ENCODE results near the gene STPG1. TPM values are rescaled to one million over a fixed set of nuclear protein-coding genes. Genes with fewer than 3 reads are reported as not detected.

The STPG1 gene
- polyA plus RNA-seq, 1 donor = 5.7 TPM

DNA sequence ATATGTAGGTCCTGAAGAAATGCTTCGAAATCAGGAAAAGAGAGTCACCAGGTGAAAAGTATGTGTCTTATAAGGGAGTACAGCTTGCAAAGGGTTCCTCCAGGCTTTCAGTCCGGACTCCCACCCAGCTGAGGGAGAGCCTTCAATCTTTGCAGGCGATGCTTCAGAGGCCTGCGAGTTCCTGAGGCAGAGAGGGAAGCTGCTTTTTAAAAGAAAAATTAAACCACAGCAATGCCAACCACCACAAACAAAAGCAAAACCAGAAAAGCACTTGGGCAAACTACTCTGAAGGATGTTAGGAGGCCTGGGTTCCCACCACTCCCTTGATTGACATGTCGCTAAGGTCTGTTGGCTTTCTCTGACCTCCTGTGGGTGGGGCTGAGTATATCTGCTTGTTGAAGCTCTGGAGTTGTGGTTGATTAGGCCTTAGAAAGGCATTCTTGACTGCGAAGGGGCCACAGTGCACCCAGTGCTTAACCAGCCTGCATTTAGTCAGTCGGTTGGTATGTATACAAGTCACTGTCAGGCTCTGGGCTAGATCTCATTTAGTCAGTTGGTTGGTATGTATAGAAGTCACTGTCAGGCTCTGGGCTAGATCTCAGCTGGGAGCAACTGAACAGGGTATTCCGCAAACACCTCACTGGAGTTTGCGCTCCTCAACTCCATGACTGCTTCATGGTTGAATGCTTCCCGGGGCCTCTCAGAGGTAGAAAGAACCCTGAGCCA, 3.2 kb upstream of the STPG1 start:
- 60% methylated on average over 1 of the region's 10 CpGs for WGBS (ENCODE audit: insufficient coverage, low lambda C conversion rate)
- DNase-seq = peak; percentile 37 to 71
- H3K27ac ChIP-seq (ENCODE audit: low read length) = peak overlapping the region; percentile 65

DNA sequence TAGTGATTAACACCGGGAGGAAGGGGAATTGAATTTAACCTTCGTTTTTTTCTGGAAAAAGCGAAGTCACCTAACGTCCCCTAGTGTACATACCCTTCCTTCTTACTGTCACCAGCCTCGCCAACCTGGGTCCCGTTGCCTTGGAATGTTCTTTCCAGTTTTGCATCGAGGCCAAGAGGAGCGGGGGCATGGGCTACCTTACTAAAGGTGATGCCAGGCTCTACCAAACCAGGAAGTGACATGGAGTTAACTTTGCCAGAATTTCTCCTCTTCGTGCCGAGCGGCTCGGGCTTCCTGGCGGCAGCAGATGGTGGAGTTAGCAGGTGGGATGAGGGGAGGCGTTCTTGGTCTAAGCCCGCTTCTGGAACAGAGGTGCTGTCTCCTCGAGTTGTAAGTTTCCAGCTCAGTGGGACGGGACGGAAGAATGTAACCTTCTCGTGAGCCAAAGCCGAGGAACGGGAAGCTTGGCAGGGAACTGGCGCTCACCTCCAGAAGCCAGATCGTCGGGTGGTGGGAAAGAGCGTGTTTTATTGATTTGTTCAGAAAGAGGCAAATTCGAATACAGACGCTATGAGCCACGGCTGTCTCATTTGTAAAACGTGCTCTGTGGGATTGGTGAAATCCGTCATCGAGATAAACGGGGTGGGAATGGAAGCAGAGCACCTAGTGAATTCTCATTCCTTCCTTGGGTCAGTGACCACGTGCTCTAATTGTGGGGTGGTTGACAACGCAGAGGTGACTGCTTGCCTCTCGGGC, 2.5 kb upstream of the STPG1 start:
- no peaks in the 10 kb centered on the region for H3K9me3 ChIP-seq (ENCODE audit: control insufficient read depth, low read depth, low read length)
- no peaks in the 10 kb centered on the region for H3K27me3 ChIP-seq (ENCODE audit: control insufficient read depth, insufficient read depth, low read length)
- no peak for DNase-seq
- H3K4me1 ChIP-seq (ENCODE audit: control insufficient read depth, insufficient read depth, low read length) = peaks cover 28% of the 10 kb centered on the region
- H3K27ac ChIP-seq (ENCODE audit: low read length) = peak overlapping the region; percentile 65
- peak overlapping the region; percentile 72 for H3K4me3 ChIP-seq (ENCODE audit: low read length)
- no CpG with 5 or more reads among the region's 35 CpGs for WGBS (ENCODE audit: insufficient coverage, low lambda C conversion rate)
- peaks cover 7% of the 10 kb centered on the region for H3K36me3 ChIP-seq (ENCODE audit: control insufficient read depth, insufficient read depth, low read length)

More for the DNA sequence above, 3.2 kb upstream of the STPG1 start:
- H3K4me1 ChIP-seq (ENCODE audit: control insufficient read depth, insufficient read depth, low read length) = peaks cover 22% of the 10 kb centered on the region
- no peaks in the 10 kb centered on the region for H3K9me3 ChIP-seq (ENCODE audit: control insufficient read depth, low read depth, low read length)
- peaks cover 10% of the 10 kb centered on the region for H3K36me3 ChIP-seq (ENCODE audit: control insufficient read depth, insufficient read depth, low read length)
- peak overlapping the region; percentile 72 for H3K4me3 ChIP-seq (ENCODE audit: low read length)
- no peaks in the 10 kb centered on the region for H3K27me3 ChIP-seq (ENCODE audit: control insufficient read depth, insufficient read depth, low read length)

DNA sequence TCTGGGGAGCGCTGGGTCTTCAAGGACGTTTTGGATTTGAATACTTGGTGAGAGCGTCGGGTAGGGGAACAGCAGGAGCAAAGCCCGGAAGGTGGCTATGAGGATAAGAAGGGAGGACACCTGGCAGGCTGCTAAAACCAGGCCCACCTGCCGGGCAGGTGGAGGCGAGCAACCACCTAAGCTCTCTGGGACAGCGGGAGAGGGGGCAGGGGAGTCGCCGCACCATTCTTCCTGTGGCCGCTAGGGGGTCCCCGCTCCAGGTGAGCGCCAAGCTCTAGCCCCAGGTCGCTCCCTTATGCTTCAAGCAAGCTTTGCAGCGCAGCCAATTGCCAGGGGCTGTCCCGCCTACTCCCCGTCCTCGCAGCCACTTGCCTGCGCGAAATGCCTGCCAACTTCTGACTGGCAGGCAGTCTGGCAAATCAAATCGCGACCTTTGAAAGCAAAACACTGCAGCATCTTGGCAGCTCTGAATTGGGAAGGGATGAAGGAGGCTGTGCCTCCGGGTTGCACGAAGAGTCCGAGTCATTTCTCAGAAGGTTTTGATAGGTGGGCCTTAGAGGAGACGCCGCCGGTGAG, 1.8 kb upstream of the STPG1 start, which contains the start of gene NIPAL3:
NIPAL3 (plus strand) TSS at position 469 of the 576 bp plus-strand sequence. CDS start 3,746 bp downstream, outside the sequence.
- Histone ChIP-seq H3K36me3 (ENCODE audit: control insufficient read depth, insufficient read depth, low read length) (peaks cover 7% of the 10 kb centered on the region), H3K4me3 (ENCODE audit: low read length) (peak within 1 kb of the TSS; percentile 72), H3K4me1 (ENCODE audit: control insufficient read depth, insufficient read depth, low read length) (peaks cover 29% of the 10 kb centered on the region), H3K9me3 (ENCODE audit: control insufficient read depth, low read depth, low read length) (no peaks in the 10 kb centered on the region), H3K27ac (ENCODE audit: low read length) (peak within 1 kb of the TSS; percentile 67), H3K27me3 (ENCODE audit: control insufficient read depth, insufficient read depth, low read length) (no peaks in the 10 kb centered on the region)
- WGBS (ENCODE audit: insufficient coverage, low lambda C conversion rate) = no CpG with 5 or more reads among the region's 28 CpGs
- peak; percentile 98 to 99 for DNase-seq

DNA sequence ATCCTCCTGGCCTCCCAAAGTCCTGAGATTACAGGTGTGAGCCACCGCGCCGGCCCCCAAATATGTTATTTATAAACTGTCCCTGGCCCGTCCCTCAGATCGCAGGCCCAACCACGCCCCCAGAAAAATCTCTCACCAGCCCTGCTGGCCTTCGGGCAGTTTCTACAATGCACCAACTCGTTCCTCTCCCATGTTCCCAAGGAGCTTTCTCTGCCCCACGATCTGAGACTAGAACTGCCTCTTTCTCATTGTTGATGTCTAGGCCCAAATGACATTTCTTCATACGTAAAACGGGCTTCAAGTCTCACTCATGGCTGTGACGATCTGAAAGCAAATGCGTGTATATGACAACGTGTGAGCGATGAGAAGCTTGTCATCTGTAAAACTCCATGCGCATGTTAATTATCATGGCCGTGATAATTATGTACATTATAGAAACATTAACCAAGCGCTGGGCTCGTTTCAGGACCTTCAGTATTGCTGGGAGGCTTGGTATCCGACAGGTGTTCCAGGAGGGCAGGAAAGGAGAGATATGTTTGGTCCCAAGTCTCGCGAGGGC, 1.3 kb upstream of the STPG1 start:
- Histone ChIP-seq H3K4me3 (ENCODE audit: low read length) (peak overlapping the region; percentile 72), H3K27ac (ENCODE audit: low read length) (peak overlapping the region; percentile 67), H3K9me3 (ENCODE audit: control insufficient read depth, low read depth, low read length) (no peaks in the 10 kb centered on the region), H3K4me1 (ENCODE audit: control insufficient read depth, insufficient read depth, low read length) (peaks cover 29% of the 10 kb centered on the region), H3K27me3 (ENCODE audit: control insufficient read depth, insufficient read depth, low read length) (no peaks in the 10 kb centered on the region), H3K36me3 (ENCODE audit: control insufficient read depth, insufficient read depth, low read length) (peaks cover 4% of the 10 kb centered on the region)
- no peak for DNase-seq
- 95% methylated on average over 3 of the region's 22 CpGs for WGBS (ENCODE audit: insufficient coverage, low lambda C conversion rate)

DNA sequence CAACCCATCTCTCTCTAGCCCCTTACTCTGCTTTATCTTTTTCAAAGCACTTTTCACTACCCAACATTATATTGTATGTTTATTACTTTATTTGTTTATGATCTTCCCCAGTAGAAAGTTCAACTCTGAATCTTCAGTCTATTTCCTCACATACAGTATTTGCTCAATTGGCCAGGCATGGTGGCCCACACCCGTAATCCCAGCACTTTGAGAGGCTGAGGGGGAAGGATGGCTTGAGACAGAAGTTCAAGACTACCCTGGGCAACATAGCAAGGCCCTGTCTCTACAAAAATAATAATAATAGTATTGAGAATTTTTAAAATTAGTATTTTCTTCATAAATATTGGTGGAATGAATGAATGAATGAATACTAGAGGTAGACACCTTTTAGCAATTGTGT, 1.2 kb downstream of the STPG1 start:
- Histone ChIP-seq H3K4me3 (ENCODE audit: low read length) (no peak overlapping the region), H3K4me1 (ENCODE audit: control insufficient read depth, insufficient read depth, low read length) (peaks cover 26% of the 10 kb centered on the region), H3K27me3 (ENCODE audit: control insufficient read depth, insufficient read depth, low read length) (no peaks in the 10 kb centered on the region), H3K36me3 (ENCODE audit: control insufficient read depth, insufficient read depth, low read length) (no peaks in the 10 kb centered on the region), H3K27ac (ENCODE audit: low read length) (peak overlapping the region; percentile 34), H3K9me3 (ENCODE audit: control insufficient read depth, low read depth, low read length) (peaks cover 4% of the 10 kb centered on the region)
- no CpG with 5 or more reads among the region's 1 CpG for WGBS (ENCODE audit: insufficient coverage, low lambda C conversion rate)
- DNase-seq = peak in 1 of 2 donors; percentile 54

DNA sequence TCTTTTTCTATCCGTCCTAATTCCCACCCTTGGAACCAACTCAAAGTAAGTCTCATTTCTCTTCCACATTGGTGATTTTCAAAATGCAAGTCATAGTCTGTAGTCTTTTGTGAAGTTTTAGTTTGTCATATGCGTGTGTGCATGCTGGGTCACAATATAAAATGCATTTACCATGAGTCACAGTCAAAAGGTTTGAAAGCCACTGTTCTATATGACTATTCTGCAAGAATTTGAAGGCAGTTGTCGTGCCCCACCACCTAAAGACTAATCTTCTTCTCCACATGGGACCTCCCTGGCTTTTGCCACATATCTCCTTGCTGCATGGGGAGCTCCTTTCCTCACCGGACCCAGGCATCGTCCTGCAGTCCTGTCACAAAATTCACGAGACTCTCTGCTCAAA, 1.6 kb downstream of the STPG1 start:
- no peaks in the 10 kb centered on the region for H3K36me3 ChIP-seq (ENCODE audit: control insufficient read depth, insufficient read depth, low read length)
- peaks cover 22% of the 10 kb centered on the region for H3K4me1 ChIP-seq (ENCODE audit: control insufficient read depth, insufficient read depth, low read length)
- no peak overlapping the region for H3K4me3 ChIP-seq (ENCODE audit: low read length)
- peak overlapping the region; percentile 34 for H3K27ac ChIP-seq (ENCODE audit: low read length)
- WGBS (ENCODE audit: insufficient coverage, low lambda C conversion rate) = no CpG with 5 or more reads among the region's 6 CpGs
- H3K9me3 ChIP-seq (ENCODE audit: control insufficient read depth, low read depth, low read length) = peaks cover 5% of the 10 kb centered on the region
- no peaks in the 10 kb centered on the region for H3K27me3 ChIP-seq (ENCODE audit: control insufficient read depth, insufficient read depth, low read length)
- peak in 1 of 2 donors; percentile 48 for DNase-seq

DNA sequence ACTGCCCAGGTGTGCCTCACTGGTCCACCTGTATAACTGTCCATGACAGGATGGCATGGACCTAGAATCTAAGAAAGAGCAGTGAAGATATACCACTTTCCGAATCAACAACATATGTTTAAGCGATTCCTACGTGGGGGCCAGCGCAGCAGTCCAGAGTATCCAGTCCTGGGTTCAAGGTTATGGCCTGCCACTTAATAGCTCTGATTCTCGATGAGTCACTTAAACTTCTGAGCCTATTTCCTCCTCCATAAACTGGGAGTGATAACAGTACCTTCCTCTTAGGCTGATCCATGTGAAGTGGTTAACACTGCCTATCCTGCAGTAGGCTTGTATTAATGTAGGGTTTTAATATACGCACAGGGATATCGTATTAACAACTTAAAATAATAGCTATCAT, 2.8 kb downstream of the STPG1 start:
- no peak overlapping the region for H3K27ac ChIP-seq (ENCODE audit: low read length)
- H3K4me3 ChIP-seq (ENCODE audit: low read length) = no peak overlapping the region
- H3K27me3 ChIP-seq (ENCODE audit: control insufficient read depth, insufficient read depth, low read length) = no peaks in the 10 kb centered on the region
- H3K36me3 ChIP-seq (ENCODE audit: control insufficient read depth, insufficient read depth, low read length) = no peaks in the 10 kb centered on the region
- peak in 1 of 2 donors; percentile 53 for DNase-seq
- WGBS (ENCODE audit: insufficient coverage, low lambda C conversion rate) = no CpG with 5 or more reads among the region's 7 CpGs
- H3K9me3 ChIP-seq (ENCODE audit: control insufficient read depth, low read depth, low read length) = peaks cover 5% of the 10 kb centered on the region
- H3K4me1 ChIP-seq (ENCODE audit: control insufficient read depth, insufficient read depth, low read length) = peaks cover 15% of the 10 kb centered on the region

DNA sequence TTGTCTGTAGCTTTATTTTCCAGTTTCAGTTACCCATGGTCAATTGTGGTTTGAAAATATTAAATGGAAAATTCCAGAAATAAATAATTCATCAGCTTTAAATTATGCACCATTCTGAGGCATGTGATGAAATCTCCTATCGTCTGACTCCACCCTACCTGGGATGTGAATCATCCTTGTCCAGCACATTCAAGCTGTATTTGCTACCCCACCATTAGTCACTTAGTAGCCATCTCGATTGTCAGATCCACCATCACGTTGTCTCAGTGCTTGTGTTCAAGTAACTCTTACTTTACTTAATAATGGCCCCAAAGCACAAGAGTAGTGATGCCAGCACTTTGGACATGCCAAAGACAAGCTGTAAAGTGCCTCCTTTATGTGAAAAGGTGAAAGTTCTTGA, 4.0 kb downstream of the STPG1 start:
- Histone ChIP-seq H3K36me3 (ENCODE audit: control insufficient read depth, insufficient read depth, low read length) (no peaks in the 10 kb centered on the region), H3K4me3 (ENCODE audit: low read length) (no peak overlapping the region), H3K4me1 (ENCODE audit: control insufficient read depth, insufficient read depth, low read length) (peaks cover 11% of the 10 kb centered on the region), H3K27me3 (ENCODE audit: control insufficient read depth, insufficient read depth, low read length) (no peaks in the 10 kb centered on the region), H3K9me3 (ENCODE audit: control insufficient read depth, low read depth, low read length) (peaks cover 5% of the 10 kb centered on the region), H3K27ac (ENCODE audit: low read length) (no peak overlapping the region)
- DNase-seq = no peak
- no CpG with 5 or more reads among the region's 3 CpGs for WGBS (ENCODE audit: insufficient coverage, low lambda C conversion rate)

DNA sequence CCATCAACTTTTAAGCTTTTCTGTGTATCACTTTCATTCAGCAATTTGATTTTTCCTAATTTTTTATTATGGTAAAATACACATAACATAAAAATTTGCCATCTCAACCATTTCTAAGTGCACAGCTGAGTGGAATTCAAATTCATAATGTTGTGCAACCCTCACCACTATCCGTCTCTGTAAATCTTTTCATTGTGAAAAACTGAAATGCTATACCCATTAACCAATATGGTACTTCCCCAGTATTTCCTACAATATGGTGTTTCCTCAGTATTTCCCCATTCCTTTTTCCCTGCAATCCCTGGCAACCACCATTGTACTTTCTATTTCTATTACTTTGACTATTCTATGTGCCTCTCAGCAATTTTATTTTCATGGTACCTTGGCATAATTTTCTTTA, 6.8 kb downstream of the STPG1 start:
- 100% methylated on average over 1 of the region's 1 CpG for WGBS (ENCODE audit: insufficient coverage, low lambda C conversion rate)
- Histone ChIP-seq H3K9me3 (ENCODE audit: control insufficient read depth, low read depth, low read length) (peaks cover 5% of the 10 kb centered on the region), H3K36me3 (ENCODE audit: control insufficient read depth, insufficient read depth, low read length) (no peaks in the 10 kb centered on the region), H3K4me1 (ENCODE audit: control insufficient read depth, insufficient read depth, low read length) (peaks cover 6% of the 10 kb centered on the region), H3K27ac (ENCODE audit: low read length) (no peak overlapping the region), H3K27me3 (ENCODE audit: control insufficient read depth, insufficient read depth, low read length) (no peaks in the 10 kb centered on the region), H3K4me3 (ENCODE audit: low read length) (no peak overlapping the region)
- no peak for DNase-seq

DNA sequence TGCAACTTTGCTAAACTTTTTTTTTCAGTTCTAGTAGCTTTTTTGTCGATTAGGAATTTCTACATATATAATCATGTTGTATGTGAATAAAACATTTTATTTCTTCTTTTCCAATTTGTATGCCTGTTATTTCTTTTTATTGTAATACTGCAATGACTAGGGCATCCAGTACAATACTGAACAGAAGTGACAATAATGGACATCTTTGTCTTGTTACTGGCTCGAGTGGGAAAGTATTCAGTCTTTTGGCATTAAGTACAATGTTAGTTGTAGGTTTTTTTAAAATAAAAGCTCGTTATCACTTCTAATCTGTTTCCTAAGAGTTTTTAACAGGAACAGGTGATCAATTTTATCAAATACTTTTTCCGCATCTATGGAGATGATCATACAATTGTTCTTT, 9.8 kb downstream of the STPG1 start:
- 86% methylated on average over 4 of the region's 4 CpGs for WGBS (ENCODE audit: insufficient coverage, low lambda C conversion rate)

More for the DNA sequence above, 9.8 kb downstream of the STPG1 start:
- no peak overlapping the region for H3K4me3 ChIP-seq (ENCODE audit: low read length)
- H3K9me3 ChIP-seq (ENCODE audit: control insufficient read depth, low read depth, low read length) = peaks cover 5% of the 10 kb centered on the region
- no peak for DNase-seq
- H3K36me3 ChIP-seq (ENCODE audit: control insufficient read depth, insufficient read depth, low read length) = peaks cover 3% of the 10 kb centered on the region
- no peaks in the 10 kb centered on the region for H3K27me3 ChIP-seq (ENCODE audit: control insufficient read depth, insufficient read depth, low read length)
- H3K27ac ChIP-seq (ENCODE audit: low read length) = no peak overlapping the region
- no peaks in the 10 kb centered on the region for H3K4me1 ChIP-seq (ENCODE audit: control insufficient read depth, insufficient read depth, low read length)
